Measurements from ENCODE around the gene ACP7. TPM values are rescaled to one million over a fixed set of nuclear protein-coding genes. Genes with fewer than 3 reads are reported as not detected.

ACP7 gene
- total and polyA plus RNA-seq, 10 of the 15 experiments (the other 5 are each of a cell fraction or from before 2014, with no cell fraction given) = not detected

GRCh38 chr19:39145180-39145953 lies 61.2 kb downstream of the ACP7 start (continued):
- no peak for TF ChIP-seq CUX1 (IDR thresholded peaks at IDR 0.05; ENCODE audit: insufficient replicate concordance, low read depth, low read length)
- no peak for TF ChIP-seq TBL1XR1 (IDR thresholded peaks at IDR 0.05; ENCODE audit: low read depth, low read length)
- TF ChIP-seq KDM1A (IDR thresholded peaks at IDR 0.05; ENCODE audit: borderline replicate concordance) = no peak
- no peak for TF ChIP-seq SUPT20H (IDR thresholded peaks at IDR 0.05; ENCODE audit: borderline replicate concordance, control insufficient read depth, low read depth, low read length)
- no peak for TF ChIP-seq SREBF1 (IDR thresholded peaks at IDR 0.05; ENCODE audit: low read length)
- TF ChIP-seq HCFC1 (IDR thresholded peaks at IDR 0.05; ENCODE audit: low read length) = no peak
- TF ChIP-seq SKIL (IDR thresholded peaks at IDR 0.05; ENCODE audit: low read depth, poor library complexity, severe bottlenecking) = no peak
- TF ChIP-seq ESRRA (IDR thresholded peaks at IDR 0.05; ENCODE audit: low read length) = no peak
- no peak for TF ChIP-seq EZH2 (IDR thresholded peaks at IDR 0.05; ENCODE audit: borderline replicate concordance, control insufficient read depth, low read depth, low read length)
- no peak for TF ChIP-seq RFX5 (IDR thresholded peaks at IDR 0.05; ENCODE audit: low read depth, low read length)
